Inflammatory macrophage treated with lipopolysaccharide for 1 hour (primary cell): ENCODE results near the gene SLC22A25.
A peak's percentile ranks its signal among the peaks of the same experiment; 100 is the strongest.

Source experiments
- DNase-seq, 2 donors: peaks; one replicate each; pipeline ENCODE4 v3.0.0-alpha.2; 2020 to 2022

SLC22A25 gene

DNA sequence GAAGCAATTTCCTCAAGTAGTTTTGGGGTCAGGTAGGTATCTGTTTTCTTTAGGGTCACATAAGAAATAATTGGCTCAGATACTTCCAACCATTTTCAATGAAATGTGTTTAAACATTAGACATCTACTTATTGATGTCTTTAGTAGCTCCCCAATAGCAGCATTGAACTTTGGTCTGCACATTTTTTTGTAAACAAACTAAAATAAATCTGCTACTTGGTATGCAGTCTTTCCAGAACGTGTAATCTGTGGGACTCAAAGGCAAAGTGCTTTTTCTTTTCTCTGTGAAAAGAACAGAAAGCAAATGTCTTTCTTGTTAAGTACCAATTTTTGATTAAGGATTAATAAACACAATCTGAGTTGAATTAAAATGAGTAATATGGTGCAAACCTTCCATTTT lies 13.6 kb downstream of the SLC22A25 start:
- no peak for DNase-seq

DNA sequence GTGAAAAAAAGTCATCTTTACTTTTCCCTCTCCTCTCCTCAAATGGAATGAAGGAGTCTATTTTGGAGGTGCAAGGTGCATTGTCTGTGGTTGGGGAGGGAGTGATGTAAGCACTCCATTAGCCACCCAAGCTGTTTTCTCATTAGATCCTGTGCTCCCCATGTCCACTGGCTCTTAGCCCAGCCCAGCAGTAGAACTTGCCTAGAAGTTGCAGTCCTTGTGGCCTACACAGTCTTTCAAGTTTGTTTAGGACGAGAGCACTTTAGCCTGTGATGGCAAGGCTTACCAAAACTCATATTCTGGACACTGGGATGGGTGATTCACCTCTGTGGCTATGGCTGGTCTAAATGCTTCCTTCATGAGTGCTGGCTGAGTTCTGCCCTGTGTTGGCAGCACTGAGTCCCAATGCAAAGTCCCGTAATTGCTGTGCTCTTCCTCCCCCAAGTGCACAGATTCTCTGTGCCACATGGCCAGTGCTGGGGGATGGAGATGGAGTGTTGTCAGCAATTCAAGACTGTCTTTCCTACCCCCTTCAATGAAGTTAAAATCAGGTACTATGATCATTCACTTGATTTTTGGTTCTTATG lies 15.8 kb downstream of the SLC22A25 start:
- no peak for DNase-seq

DNA sequence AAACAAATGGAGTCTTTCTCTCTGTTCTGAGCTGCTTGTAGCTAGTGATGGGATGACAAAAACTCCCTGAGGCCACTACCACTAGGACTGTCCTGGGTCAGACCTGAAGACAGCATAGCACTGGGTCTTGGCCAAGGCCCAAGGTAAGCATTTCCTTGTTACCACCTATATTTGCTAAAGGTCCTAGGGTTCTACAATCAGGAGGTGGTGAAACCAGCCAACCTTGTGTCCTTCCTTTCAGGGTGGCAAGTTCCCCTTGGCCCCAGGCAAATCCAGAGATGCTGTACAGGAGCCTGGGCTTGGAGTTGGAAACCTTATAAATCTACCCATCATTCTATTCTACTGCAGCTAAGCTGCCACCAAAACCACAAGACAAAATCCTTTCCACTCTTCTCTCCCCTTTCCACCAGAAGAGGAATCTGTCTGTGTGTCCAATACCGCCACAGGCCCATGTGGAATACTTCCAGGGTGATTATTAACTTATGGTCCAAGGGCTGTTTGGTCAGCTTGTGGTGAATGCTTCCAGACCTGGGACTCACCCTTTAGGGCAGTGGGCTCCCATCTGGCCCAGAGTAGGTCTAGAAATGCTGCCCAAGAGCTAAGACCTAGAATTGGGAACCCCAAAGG lies 16.8 kb downstream of the SLC22A25 start:
- DNase-seq: no peak

DNA sequence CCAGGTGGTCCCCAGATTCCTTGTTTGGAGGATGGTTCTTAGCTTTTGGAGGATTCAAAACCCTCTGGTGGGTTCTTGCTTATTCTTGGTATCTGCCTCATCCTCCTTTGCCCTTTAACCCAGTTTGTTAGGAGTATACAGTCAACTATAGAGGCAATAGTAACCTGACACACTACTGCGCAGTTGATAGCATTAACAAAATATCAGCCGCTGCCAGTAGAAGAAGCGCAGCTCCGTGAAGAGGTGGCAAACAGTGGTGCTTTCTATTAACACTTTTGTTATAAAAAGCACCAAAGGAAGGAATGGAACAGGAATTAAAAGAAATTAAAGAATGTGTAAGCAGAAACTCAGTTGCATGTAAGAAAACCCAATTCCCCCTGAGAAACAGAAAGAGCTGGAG lies 29.3 kb downstream of the SLC22A25 start:
- no peak for DNase-seq

DNA sequence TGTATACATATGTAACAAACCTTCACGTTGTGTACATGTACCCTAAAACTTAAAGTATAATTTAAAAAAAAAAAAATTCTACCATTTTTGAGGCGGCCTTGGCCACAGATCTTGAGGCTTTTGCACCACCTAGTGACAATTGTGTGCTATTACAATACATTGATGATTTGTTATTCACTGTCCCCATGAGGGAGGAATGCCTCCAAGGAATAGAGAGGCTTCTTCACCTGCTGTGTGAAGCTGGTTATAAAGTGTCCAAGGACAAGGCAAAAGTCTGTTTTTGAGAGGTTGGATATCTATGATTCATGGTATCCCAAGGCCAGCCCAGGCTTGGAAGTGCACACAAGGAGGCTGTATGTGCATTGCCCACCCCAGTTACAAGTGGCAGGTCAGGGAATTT lies 30.7 kb downstream of the SLC22A25 start:
- peak; percentile 17 to 53 for DNase-seq

DNA sequence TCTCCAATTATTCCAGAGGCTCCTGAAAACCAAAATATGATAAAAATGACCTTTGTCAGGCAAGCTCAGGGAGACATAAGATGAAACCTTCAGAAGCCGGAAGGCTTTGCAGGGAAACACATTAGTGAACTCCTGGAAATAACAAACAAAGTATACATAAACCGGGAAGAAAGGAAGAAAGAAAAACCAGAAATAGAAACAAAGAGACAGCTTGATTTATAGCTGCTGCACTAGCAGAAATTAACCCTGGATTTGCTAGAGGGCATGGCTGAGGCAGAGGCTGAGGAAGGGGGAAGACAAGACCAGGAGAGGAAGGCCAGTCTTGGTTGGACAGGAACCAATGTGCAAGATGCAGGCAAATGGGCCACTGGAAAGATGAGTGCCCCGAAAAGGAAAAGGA lies 33.3 kb downstream of the SLC22A25 start:
- DNase-seq: no peak
